HepG2 (cell line): Measurements from ENCODE around the gene SF3B6. TPM values are rescaled to one million over a fixed set of nuclear protein-coding genes. Genes with fewer than 3 reads are reported as not detected.

Experiments used
- AGO2 ChIP-seq: fragments of 200-400 bp; formaldehyde crosslinking; optimal IDR thresholded peaks from 2 replicates; pipeline ENCODE3; 2017; ENCODE audit warnings: mild to moderate bottlenecking, low read depth, low read length, moderate library complexity
- AHR ChIP-seq: IDR thresholded peaks from 2 replicates; pipeline ENCODE4 v1.6.1; 2018; ENCODE audit warnings: missing genetic modification reagents, missing compliant biosample characterization
- FIP1L1 ChIP-seq: fragments of 200-400 bp; formaldehyde crosslinking; IDR thresholded peaks from 2 replicates; pipeline ENCODE4 v1.6.1; 2018; ENCODE audit warnings: low read depth, mild to moderate bottlenecking, low read length, moderate library complexity, borderline replicate concordance; ENCODE audit not compliant: insufficient read depth
- FOXA3 ChIP-seq: IDR thresholded peaks from 2 replicates; pipeline ENCODE4 v1.6.1; 2016; ENCODE audit warnings: missing genetic modification reagents, missing compliant biosample characterization
- GATAD1 ChIP-seq: IDR thresholded peaks from 2 replicates; pipeline ENCODE4 v1.6.1; 2016; ENCODE audit warnings: missing genetic modification reagents, missing compliant biosample characterization
- KDM3A ChIP-seq: IDR thresholded peaks from 2 replicates; pipeline ENCODE4 v1.6.1; 2018; ENCODE audit warnings: low read depth, missing compliant biosample characterization
- KDM4B ChIP-seq: sonication (generic); formaldehyde crosslinking; IDR thresholded peaks from 2 replicates; pipeline ENCODE4 v1.4.0; 2020; ENCODE audit warnings: missing genetic modification reagents
- LRRFIP1 ChIP-seq: sonication (generic); formaldehyde crosslinking; conservative IDR thresholded peaks from 2 replicates; pipeline ENCODE4 v1.4.0; 2020; ENCODE audit warnings: missing genetic modification reagents
- MBNL3 ChIP-seq: fragments of 250-450 bp; sonication (Bioruptor Pico); conservative IDR thresholded peaks from 2 replicates; pipeline ENCODE4 v1.8.0; 2022; ENCODE audit warnings: mild to moderate bottlenecking, inconsistent platforms
- RARA ChIP-seq: IDR thresholded peaks from 2 replicates; pipeline ENCODE4 v1.6.1; 2016; ENCODE audit warnings: missing genetic modification reagents, missing compliant biosample characterization
- SALL1 ChIP-seq: sonication (generic); formaldehyde crosslinking; IDR thresholded peaks from 2 replicates; pipeline ENCODE4 v1.8.0; 2022; ENCODE audit warnings: mild to moderate bottlenecking, missing genetic modification reagents
- SNAI1 ChIP-seq: sonication (generic); formaldehyde crosslinking; IDR thresholded peaks from 2 replicates; pipeline ENCODE4 v1.5.0; 2020; ENCODE audit warnings: mild to moderate bottlenecking, missing genetic modification reagents, borderline replicate concordance
- SNAPC4 ChIP-seq: sonication (generic); formaldehyde crosslinking; IDR thresholded peaks from 2 replicates; pipeline ENCODE4 v1.4.0; 2020; ENCODE audit warnings: mild to moderate bottlenecking, missing genetic modification reagents
- THYN1 ChIP-seq: sonication (generic); formaldehyde crosslinking; IDR thresholded peaks from 2 replicates; pipeline ENCODE4 v1.8.1; 2023; ENCODE audit warnings: low read depth, mild to moderate bottlenecking, moderate library complexity, missing genetic modification reagents, borderline replicate concordance
- ZNF3 ChIP-seq: IDR thresholded peaks from 2 replicates; pipeline ENCODE4 v1.7.0; 2017; ENCODE audit warnings: inconsistent platforms
- ZNF30 ChIP-seq: sonication (generic); formaldehyde crosslinking; IDR thresholded peaks from 2 replicates; pipeline ENCODE4 v1.5.0; 2020; ENCODE audit warnings: mild to moderate bottlenecking, missing genetic modification reagents
- ZNF563 ChIP-seq: sonication (generic); formaldehyde crosslinking; IDR thresholded peaks from 2 replicates; pipeline ENCODE4 v1.8.0; 2022; ENCODE audit warnings: mild to moderate bottlenecking, moderate library complexity, missing genetic modification reagents
- ZNF605 ChIP-seq: sonication (generic); formaldehyde crosslinking; IDR thresholded peaks from 2 replicates; pipeline ENCODE4 v1.8.0; 2022; ENCODE audit warnings: mild to moderate bottlenecking, missing genetic modification reagents
- ZNF607 ChIP-seq: sonication (generic); formaldehyde crosslinking; IDR thresholded peaks from 2 replicates; pipeline ENCODE4 v1.5.1; 2020; ENCODE audit warnings: missing genetic modification reagents, mild to moderate bottlenecking, borderline replicate concordance
- ZNF616 ChIP-seq: sonication (generic); formaldehyde crosslinking; IDR thresholded peaks from 2 replicates; pipeline ENCODE4 v1.5.0; 2020; ENCODE audit warnings: low read depth, mild to moderate bottlenecking, missing genetic modification reagents
- ZNF746 ChIP-seq: sonication (generic); formaldehyde crosslinking; IDR thresholded peaks from 2 replicates; pipeline ENCODE4 v1.8.0; 2022; ENCODE audit warnings: mild to moderate bottlenecking, missing genetic modification reagents
- ZSCAN22 ChIP-seq: sonication (generic); formaldehyde crosslinking; IDR thresholded peaks from 2 replicates; pipeline ENCODE4 v1.4.0; 2020; ENCODE audit warnings: mild to moderate bottlenecking, missing genetic modification reagents
- polyA plus RNA-seq, 8 experiments: library from polyadenylated mRNA; depleted of rRNA in 3 of 8; stranded (reverse) in 7 of 8; unstranded in 1 of 8; fragments of >200 nt; fragmentation: Illumina TruSeq in 4 of 8; extraction: Trizol in 4 of 8; gene quantifications; 2 replicates each; pipeline versions ENCODE4 v1.2.1 to v1.2.3, GENCODE V29; 2011 to 2016; ENCODE audit warnings: low read depth in 4 of 8, missing spikeins in 1 of 8, mixed read lengths in 1 of 8; ENCODE audit not compliant: insufficient read depth in 1 of 8
- total RNA-seq, 5 experiments: library from RNA; depleted of rRNA; stranded (reverse); fragments of >200 nt; fragmentation: Illumina TruSeq; extraction: Trizol; gene quantifications; 2 replicates each; pipeline ENCODE4 v1.2.3, GENCODE V29; 2016; ENCODE audit warnings: low read depth in 1 of 5
- TF ChIP-seq, protein P1 (sequence below): sonication (generic); formaldehyde crosslinking; IDR thresholded peaks from 2 replicates; pipeline ENCODE4 v1.5.0; 2020; ENCODE audit warnings: mild to moderate bottlenecking, low read depth, missing genetic modification reagents, borderline replicate concordance
- TF ChIP-seq, protein P2 (sequence below): sonication (generic); formaldehyde crosslinking; IDR thresholded peaks from 2 replicates; pipeline ENCODE4 v1.8.1; 2023; ENCODE audit warnings: missing genetic modification reagents, inconsistent platforms, borderline replicate concordance

Gene SF3B6
- total and polyA plus RNA-seq, 2 of the 13 experiments (the other 11 are each of a cell fraction or from before 2014, with no cell fraction given) = 177 to 182 TPM

DNA sequence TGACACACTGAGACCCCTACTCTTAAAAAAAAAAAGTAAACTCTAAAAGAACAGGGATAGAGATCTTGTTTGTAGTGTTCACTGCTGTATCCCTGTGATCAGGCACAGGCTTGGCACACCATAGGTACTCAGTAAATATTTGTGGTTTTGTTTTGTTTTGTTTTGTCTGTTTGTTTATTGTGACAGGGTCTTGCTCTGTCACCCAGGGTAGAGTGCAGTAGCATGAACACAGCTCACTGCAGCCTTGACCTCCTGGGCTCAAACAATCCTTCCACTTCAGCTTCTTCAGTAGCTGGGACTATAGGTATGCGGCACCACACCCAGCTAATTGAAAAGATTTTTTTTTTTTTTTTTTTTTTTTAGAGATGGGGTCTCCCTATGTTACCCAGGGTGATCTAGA lies 23.2 kb downstream of the SF3B6 start (continued):
- TF ChIP-seq SNAPC4 (no peak), GATAD1 (CRISPR knock-in tag) (no peak), SALL1 (CRISPR knock-in tag) (peak; percentile 40; the same call in 1 of the 2 replicates), ZNF30 (CRISPR knock-in tag) (no peak), RARA (CRISPR knock-in tag) (peak; percentile 73), ZNF605 (CRISPR knock-in tag) (no peak), AHR (CRISPR knock-in tag) (no peak), ZSCAN22 (CRISPR knock-in tag) (no peak), FIP1L1 (no peak), THYN1 (CRISPR knock-in tag) (no peak), KDM4B (no peak), SNAI1 (CRISPR knock-in tag) (no peak), AGO2 (no peak), MBNL3 (no peak), KDM3A (no peak), LRRFIP1 (CRISPR knock-in tag) (no peak), ZNF3 (CRISPR knock-in tag) (0 out of 2 replicates have a peak, but pooled peaks have one; percentile 32), FOXA3 (CRISPR knock-in tag) (peak; percentile 60; the same call in 1 of the 2 replicates), ZNF746 (CRISPR knock-in tag) (no peak), ZNF607 (no peak), ZNF563 (no peak), ZNF616 (CRISPR knock-in tag) (no peak)
- TF ChIP-seq, protein P1, sequence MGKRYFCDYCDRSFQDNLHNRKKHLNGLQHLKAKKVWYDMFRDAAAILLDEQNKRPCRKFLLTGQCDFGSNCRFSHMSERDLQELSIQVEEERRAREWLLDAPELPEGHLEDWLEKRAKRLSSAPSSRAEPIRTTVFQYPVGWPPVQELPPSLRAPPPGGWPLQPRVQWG = no peak
- TF ChIP-seq, protein P2, sequence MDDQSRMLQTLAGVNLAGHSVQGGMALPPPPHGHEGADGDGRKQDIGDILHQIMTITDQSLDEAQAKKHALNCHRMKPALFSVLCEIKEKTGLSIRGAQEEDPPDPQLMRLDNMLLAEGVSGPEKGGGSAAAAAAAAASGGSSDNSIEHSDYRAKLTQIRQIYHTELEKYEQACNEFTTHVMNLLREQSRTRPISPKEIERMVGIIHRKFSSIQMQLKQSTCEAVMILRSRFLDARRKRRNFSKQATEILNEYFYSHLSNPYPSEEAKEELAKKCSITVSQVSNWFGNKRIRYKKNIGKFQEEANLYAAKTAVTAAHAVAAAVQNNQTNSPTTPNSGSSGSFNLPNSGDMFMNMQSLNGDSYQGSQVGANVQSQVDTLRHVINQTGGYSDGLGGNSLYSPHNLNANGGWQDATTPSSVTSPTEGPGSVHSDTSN = no peak
